Measurements from ENCODE around the gene HRG. TPM values are rescaled to one million over a fixed set of nuclear protein-coding genes. Genes with fewer than 3 reads are reported as not detected.

The HRG gene
- total RNA-seq, 2 experiments from 2014 or later: not detected

DNA sequence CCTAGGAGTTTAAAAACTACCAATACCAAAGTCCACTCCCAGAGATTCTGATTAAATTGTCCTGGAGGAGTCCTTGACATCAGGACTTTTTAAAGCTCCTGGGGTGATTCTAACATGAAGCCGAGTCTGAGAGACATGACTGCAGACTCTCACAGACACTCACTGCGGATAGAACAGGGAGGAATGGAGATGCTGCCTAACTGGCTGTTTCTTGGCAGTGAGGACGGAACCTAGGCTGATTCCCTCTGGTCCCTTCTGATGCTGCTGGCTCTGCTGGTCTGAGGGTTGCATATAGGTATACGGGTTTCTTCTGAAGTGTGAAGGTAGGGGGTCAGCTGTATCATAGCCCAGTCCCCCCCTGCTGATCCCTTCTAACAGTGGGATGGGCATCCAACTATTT, 1.3 kb upstream of the HRG start:
- Histone ChIP-seq H2AFZ (ENCODE audit: low read length) (no peak overlapping the region), H3K9me2 (ENCODE audit: insufficient read depth, low read length) (no peaks in the 10 kb centered on the region), H3K79me2 (ENCODE audit: insufficient read depth, low read depth, low read length) (no peaks in the 10 kb centered on the region), H3K27ac (ENCODE audit: low read depth, low read length, poor library complexity, severe bottlenecking) (no peak overlapping the region), H3K9me3 (ENCODE audit: low read length) (no peaks in the 10 kb centered on the region), H4K20me1 (ENCODE audit: insufficient read depth, low read length) (no peaks in the 10 kb centered on the region), H3K4me1 (ENCODE audit: insufficient read depth, low read length, poor library complexity, severe bottlenecking) (peaks cover 5% of the 10 kb centered on the region), H3K4me3 (ENCODE audit: low read depth, low read length, poor library complexity, severe bottlenecking) (no peak overlapping the region), H3K36me3 (ENCODE audit: insufficient read depth, low read length) (no peaks in the 10 kb centered on the region), H3K4me2 (ENCODE audit: low read length) (no peak overlapping the region)
- POLR2A ChIA-PET: no interaction called here
- BruUV-seq (replicated peaks): no TSS peak
- no peak for TF ChIP-seq EZH2phosphoT487 (IDR thresholded peaks at IDR 0.05; ENCODE audit: borderline replicate concordance, low read depth, low read length)
- TF ChIP-seq, protein P1, sequence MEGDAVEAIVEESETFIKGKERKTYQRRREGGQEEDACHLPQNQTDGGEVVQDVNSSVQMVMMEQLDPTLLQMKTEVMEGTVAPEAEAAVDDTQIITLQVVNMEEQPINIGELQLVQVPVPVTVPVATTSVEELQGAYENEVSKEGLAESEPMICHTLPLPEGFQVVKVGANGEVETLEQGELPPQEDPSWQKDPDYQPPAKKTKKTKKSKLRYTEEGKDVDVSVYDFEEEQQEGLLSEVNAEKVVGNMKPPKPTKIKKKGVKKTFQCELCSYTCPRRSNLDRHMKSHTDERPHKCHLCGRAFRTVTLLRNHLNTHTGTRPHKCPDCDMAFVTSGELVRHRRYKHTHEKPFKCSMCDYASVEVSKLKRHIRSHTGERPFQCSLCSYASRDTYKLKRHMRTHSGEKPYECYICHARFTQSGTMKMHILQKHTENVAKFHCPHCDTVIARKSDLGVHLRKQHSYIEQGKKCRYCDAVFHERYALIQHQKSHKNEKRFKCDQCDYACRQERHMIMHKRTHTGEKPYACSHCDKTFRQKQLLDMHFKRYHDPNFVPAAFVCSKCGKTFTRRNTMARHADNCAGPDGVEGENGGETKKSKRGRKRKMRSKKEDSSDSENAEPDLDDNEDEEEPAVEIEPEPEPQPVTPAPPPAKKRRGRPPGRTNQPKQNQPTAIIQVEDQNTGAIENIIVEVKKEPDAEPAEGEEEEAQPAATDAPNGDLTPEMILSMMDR (conservative IDR thresholded peaks at IDR 0.05; ENCODE audit: low read length): no peak
- CTCF ChIA-PET (ENCODE audit: unreplicated experiment): no interaction called here
- intact Hi-C loops (cut with micrococcal nuclease; ENCODE audit: unreplicated experiment): no loop called here
- no peak for DNase-seq (ENCODE audit: low spot score)

DNA sequence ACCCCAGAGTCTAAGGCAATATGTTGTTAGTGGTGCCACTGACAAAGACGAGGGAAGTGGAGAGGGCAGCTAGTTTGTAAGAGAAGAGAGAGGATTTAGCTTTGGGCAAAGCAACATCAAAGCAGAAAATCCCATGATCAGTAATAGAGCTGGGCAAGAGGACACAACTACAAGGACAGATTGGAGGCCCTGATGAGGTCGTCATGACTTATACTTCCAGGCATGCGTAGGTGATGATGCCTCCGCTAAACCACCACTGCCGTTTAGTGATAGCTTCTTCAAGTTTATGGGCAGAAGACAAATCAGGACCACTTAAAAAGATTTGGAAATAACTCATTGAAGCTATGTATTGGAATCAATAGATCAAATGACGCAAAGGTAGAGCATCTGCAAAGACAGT, 2.6 kb downstream of the HRG start:
- no peaks in the 10 kb centered on the region for H3K79me2 ChIP-seq (ENCODE audit: insufficient read depth, low read depth, low read length)
- H3K27ac ChIP-seq (ENCODE audit: low read depth, low read length, poor library complexity, severe bottlenecking): no peak overlapping the region
- no peak overlapping the region for H3K4me3 ChIP-seq (ENCODE audit: low read depth, low read length, poor library complexity, severe bottlenecking)
- peaks cover 12% of the 10 kb centered on the region for H3K4me1 ChIP-seq (ENCODE audit: insufficient read depth, low read length, poor library complexity, severe bottlenecking)
- no peaks in the 10 kb centered on the region for H4K20me1 ChIP-seq (ENCODE audit: insufficient read depth, low read length)
- CTCF ChIA-PET (ENCODE audit: unreplicated experiment): no interaction called here
- POLR2A ChIA-PET: interaction anchor here (0.6 to 1.6 kb wide), 6 partner anchors 15 to 1000 kb away, joined by 3 to 8 read pairs (median 3); partner anchors contain the start of gene EIF4A2
- TF ChIP-seq, protein P1 (conservative IDR thresholded peaks at IDR 0.05; ENCODE audit: low read length): no peak
- no peak for TF ChIP-seq EZH2phosphoT487 (IDR thresholded peaks at IDR 0.05; ENCODE audit: borderline replicate concordance, low read depth, low read length)
- intact Hi-C loops (cut with micrococcal nuclease; ENCODE audit: unreplicated experiment): no loop called here
- BruUV-seq (replicated peaks): no TSS peak
- no peaks in the 10 kb centered on the region for H3K9me3 ChIP-seq (ENCODE audit: low read length)
- no peak overlapping the region for H2AFZ ChIP-seq (ENCODE audit: low read length)
- no peaks in the 10 kb centered on the region for H3K36me3 ChIP-seq (ENCODE audit: insufficient read depth, low read length)
- no peaks in the 10 kb centered on the region for H3K9me2 ChIP-seq (ENCODE audit: insufficient read depth, low read length)
- H3K4me2 ChIP-seq (ENCODE audit: low read length): no peak overlapping the region
- DNase-seq (ENCODE audit: low spot score): no peak

GRCh38 chr3:186669378-186670084, 3.7 kb downstream of the HRG start:
- POLR2A ChIA-PET: interaction anchor here (0.7 to 1.6 kb wide), 3 partner anchors 16 to 999 kb away, joined by 3 to 8 read pairs (median 4); partner anchors contain the start of gene EIF4A2
- H2AFZ ChIP-seq (ENCODE audit: low read length): peak overlapping the region; percentile 63; the same call in 1 of the 2 replicates

More at GRCh38 chr3:186669378-186670084, 3.7 kb downstream of the HRG start:
- Histone ChIP-seq H3K27ac (ENCODE audit: low read depth, low read length, poor library complexity, severe bottlenecking) (no peak overlapping the region), H3K4me1 (ENCODE audit: insufficient read depth, low read length, poor library complexity, severe bottlenecking) (peaks cover 12% of the 10 kb centered on the region), H3K9me2 (ENCODE audit: insufficient read depth, low read length) (no peaks in the 10 kb centered on the region), H3K4me2 (ENCODE audit: low read length) (peak overlapping the region; percentile 18), H4K20me1 (ENCODE audit: insufficient read depth, low read length) (no peaks in the 10 kb centered on the region), H3K36me3 (ENCODE audit: insufficient read depth, low read length) (no peaks in the 10 kb centered on the region), H3K4me3 (ENCODE audit: low read depth, low read length, poor library complexity, severe bottlenecking) (no peak overlapping the region), H3K9me3 (ENCODE audit: low read length) (no peaks in the 10 kb centered on the region), H3K79me2 (ENCODE audit: insufficient read depth, low read depth, low read length) (no peaks in the 10 kb centered on the region)
- intact Hi-C loops (cut with micrococcal nuclease; ENCODE audit: unreplicated experiment): no loop called here
- CTCF ChIA-PET (ENCODE audit: unreplicated experiment): interaction anchor here (0.6 kb wide), 1 partner anchor 39 kb away, joined by 3 read pairs; no protein-coding TSS in a partner anchor
- peak; percentile 37 for DNase-seq (ENCODE audit: low spot score)
- TF ChIP-seq EZH2phosphoT487 (IDR thresholded peaks at IDR 0.05; ENCODE audit: borderline replicate concordance, low read depth, low read length): no peak
- TF ChIP-seq, protein P1 (conservative IDR thresholded peaks at IDR 0.05; ENCODE audit: low read length): no peak
- BruUV-seq (replicated peaks): no TSS peak

Data from OCI-LY7 (cell line).